GM21528 (cell line): ENCODE measurements around the gene EFEMP1.

ENCODE experiments used
- ATAC-seq: cut with Tn5 transposase; IDR thresholded peaks from one replicate; pipeline ENCODE4 v1.9.1; 2021; ENCODE audit warnings: mild to moderate bottlenecking, moderate library complexity; ENCODE audit not compliant: unreplicated experiment, low FRiP score

EFEMP1 gene

GRCh38 chr2:55874338-55874737 lies 49.2 kb downstream of the EFEMP1 start:
- ATAC-seq: no peak

- ATAC-seq: no peak
These were observed 51.9 kb downstream of the EFEMP1 start for GRCh38 chr2:55871637-55872036.

- ATAC-seq: no peak
These were observed 53.8 kb downstream of the EFEMP1 start for GRCh38 chr2:55869637-55870325.

GRCh38 chr2:55865096-55865835 lies 58.3 kb downstream of the EFEMP1 start:
- no peak for ATAC-seq

- no peak for ATAC-seq
These were observed 59.1 kb downstream of the EFEMP1 start for GRCh38 chr2:55864351-55865084.

GRCh38 chr2:55862673-55863390 lies 60.8 kb downstream of the EFEMP1 start:
- ATAC-seq: no peak

GRCh38 chr2:55862246-55862645 lies 61.3 kb downstream of the EFEMP1 start:
- no peak for ATAC-seq

- ATAC-seq: no peak
These were observed 61.8 kb downstream of the EFEMP1 start for GRCh38 chr2:55861733-55862132.

GRCh38 chr2:55860832-55861231 lies 62.8 kb downstream of the EFEMP1 start:
- ATAC-seq: no peak

GRCh38 chr2:55859875-55860274 lies 63.7 kb downstream of the EFEMP1 start:
- no peak for ATAC-seq

GRCh38 chr2:55857766-55858165 lies 65.8 kb downstream of the EFEMP1 start:
- ATAC-seq: no peak

- ATAC-seq: no peak
These were observed 66.6 kb downstream of the EFEMP1 start for GRCh38 chr2:55856936-55857335.

GRCh38 chr2:55848096-55848495 lies 75.5 kb downstream of the EFEMP1 start:
- no peak for ATAC-seq

- no peak for ATAC-seq
These were observed 77.2 kb downstream of the EFEMP1 start for GRCh38 chr2:55846426-55846825.

- no peak for ATAC-seq
These were observed 78.6 kb downstream of the EFEMP1 start for GRCh38 chr2:55844986-55845385.

- ATAC-seq: no peak
These were observed 79.6 kb downstream of the EFEMP1 start for GRCh38 chr2:55843994-55844345.

- no peak for ATAC-seq
These were observed 80.2 kb downstream of the EFEMP1 start for GRCh38 chr2:55843096-55843993.

- ATAC-seq: no peak
These were observed 81.5 kb downstream of the EFEMP1 start for GRCh38 chr2:55842046-55842445.

GRCh38 chr2:55840460-55840859 lies 83.1 kb downstream of the EFEMP1 start:
- no peak for ATAC-seq
